HepG2 (cell line): Measurements from ENCODE around the gene ENG. TPM values are rescaled to one million over a fixed set of nuclear protein-coding genes. Genes with fewer than 3 reads are reported as not detected.
A peak's percentile ranks its signal among the peaks of the same experiment; 100 is the strongest.

Source experiments
- ATAC-seq: fragments of 200-7000 bp; cut with Tn5 transposase; 3 replicates; pipeline ENCODE4 v1.9.1; 2020; ENCODE audit warnings: mild to moderate bottlenecking, moderate library complexity
- BruUV-seq: library from RNA; stranded (reverse); fragments of 400-500 nt; replicated peaks from 2 replicates; lab custom pipeline; 2021; lab: Mats Ljungman, UMichigan
- CTCF ChIA-PET: fragments of 300-600 bp; formaldehyde crosslinking; extraction: SDS; loops from one replicate; lab custom pipeline; 2021; ENCODE audit warnings: low total read pairs, inconsistent platforms, low intra/inter-chr PET ratio; lab: Yijun Ruan, JAX
- POLR2A ChIA-PET: fragments of 350-600 bp; sonication (Branson Sonifier 250); formaldehyde crosslinking; loops from one replicate; lab custom pipeline; 2020; ENCODE audit warnings: antibody characterized with exemption, inconsistent platforms; lab: Yijun Ruan, JAX
- DNase-seq: peaks from one replicate; pipeline ENCODE4 v3.0.0-alpha.2; 2015; ENCODE audit warnings: low spot score
- FAIRE-seq: peaks from 3 replicates; lab custom pipeline; 2011; peaks lifted over from hg19 to GRCh38; lab: Jason Lieb, UNC
- H2AFZ ChIP-seq: one replicate; pipeline ENCODE4 v1.6.1; 2011; ENCODE audit warnings: low read length, inconsistent platforms
- H3K27ac ChIP-seq: fragments of 300-600 bp; 3 replicates; pipeline ENCODE4 v1.8.0; 2011; ENCODE audit warnings: mixed run types, mild to moderate bottlenecking, mixed read lengths, low read length, inconsistent platforms; ENCODE audit not compliant: insufficient read depth; ENCODE audit errors: extremely low read length
- H3K27me3 ChIP-seq, 2 experiments: fragments of 200-600 bp in 1 of 2; 2 replicates in 1 of 2; 3 replicates in 1 of 2; pipeline versions ENCODE4 v1.6.0 to v1.8.0; 2011; ENCODE audit warnings: low read length in 2 of 2, mild to moderate bottlenecking in 2 of 2, moderate library complexity in 2 of 2, inconsistent platforms in 1 of 2; ENCODE audit not compliant: insufficient read depth in 2 of 2, control insufficient read depth in 1 of 2
- H3K36me3 ChIP-seq, 2 experiments: fragments of 200-600 bp in 1 of 2; replicated peaks in 1 of 2; 2 replicates in 1 of 2; 3 replicates in 1 of 2; pipeline versions ENCODE4 v1.5.1 to v1.8.0; 2011; ENCODE audit warnings: low read length in 2 of 2, inconsistent platforms in 1 of 2; ENCODE audit not compliant: insufficient read depth in 2 of 2, control insufficient read depth in 1 of 2
- H3K4me1 ChIP-seq: 2 replicates; pipeline ENCODE4 v1.5.1; 2012; ENCODE audit warnings: low read length, inconsistent platforms; ENCODE audit not compliant: insufficient read depth
- H3K4me2 ChIP-seq: 2 replicates; pipeline ENCODE4 v1.6.0; 2011; ENCODE audit warnings: low read depth, low read length, inconsistent platforms
- H3K4me3 ChIP-seq, 3 experiments: fragments of 200-600 bp in 1 of 3; sonication (generic), shearing (Covaris generic) in 1 of 3; replicated peaks in 1 of 3; 2 replicates each; pipeline ENCODE4 v1.5.1; 2011 to 2016; ENCODE audit warnings: low read length in 3 of 3, inconsistent platforms in 2 of 3, low read depth in 2 of 3, mild to moderate bottlenecking in 2 of 3, control low read depth in 1 of 3, mixed read lengths in 1 of 3; ENCODE audit not compliant: insufficient read depth in 1 of 3
- H3K79me2 ChIP-seq: one replicate; pipeline ENCODE4 v1.6.1; 2011; ENCODE audit warnings: low read length, inconsistent platforms; ENCODE audit not compliant: insufficient read depth
- H3K9ac ChIP-seq: 2 replicates; pipeline ENCODE4 v1.6.0; 2011; ENCODE audit warnings: mild to moderate bottlenecking, low read depth, low read length, inconsistent platforms; ENCODE audit not compliant: insufficient read depth
- H3K9me3 ChIP-seq: 2 replicates; pipeline ENCODE4 v1.5.1; 2012; ENCODE audit warnings: mild to moderate bottlenecking, low read length
- H4K20me1 ChIP-seq: 2 replicates; pipeline ENCODE4 v1.6.0; 2011; ENCODE audit warnings: inconsistent platforms, mild to moderate bottlenecking, low read length, moderate library complexity; ENCODE audit not compliant: insufficient read depth
- ZNF879 ChIP-seq: sonication (generic); formaldehyde crosslinking; IDR thresholded peaks from 2 replicates; pipeline ENCODE4 v1.8.1; 2023; ENCODE audit warnings: missing genetic modification reagents
- WGBS: methylation state at CpG from one replicate; pipeline ENCODE4 v1.1.6; 2017; ENCODE audit warnings: low lambda C conversion rate; 5-methylcytosine and 5-hydroxymethylcytosine counted together
- in situ Hi-C: cut with HindIII; loops from 2 replicates; pipeline ENCODE4 v1.10.0; 2017; ENCODE audit warnings: low pct_unique_long_range_greater_than_20kb; ENCODE audit not compliant: extremely low pct_ligation_motif_present
- intact Hi-C: fragments of 100-400 bp; cut with micrococcal nuclease; formaldehyde crosslinking; loops from one replicate; pipeline ENCODE4 v1.10.0; 2022; ENCODE audit not compliant: unreplicated experiment
- polyA plus RNA-seq, 8 experiments: library from polyadenylated mRNA; depleted of rRNA in 3 of 8; stranded (reverse) in 7 of 8; unstranded in 1 of 8; fragments of >200 nt; fragmentation: Illumina TruSeq in 4 of 8; extraction: Trizol in 4 of 8; gene quantifications; 2 replicates each; pipeline versions ENCODE4 v1.2.1 to v1.2.3, GENCODE V29; 2011 to 2016; ENCODE audit warnings: low read depth in 4 of 8, missing spikeins in 1 of 8, mixed read lengths in 1 of 8; ENCODE audit not compliant: insufficient read depth in 1 of 8
- total RNA-seq, 5 experiments: library from RNA; depleted of rRNA; stranded (reverse); fragments of >200 nt; fragmentation: Illumina TruSeq; extraction: Trizol; gene quantifications; 2 replicates each; pipeline ENCODE4 v1.2.3, GENCODE V29; 2016; ENCODE audit warnings: low read depth in 1 of 5
- TF ChIP-seq, protein P1 (sequence below), 2 experiments: sonication (generic) in 1 of 2; formaldehyde crosslinking in 1 of 2; IDR thresholded peaks; 2 replicates each; pipeline versions ENCODE4 v1.5.1 to v1.6.1; 2011 to 2020; ENCODE audit warnings: borderline replicate concordance in 1 of 2, low read depth in 1 of 2, low read length in 1 of 2, mild to moderate bottlenecking in 1 of 2, missing genetic modification reagents in 1 of 2, moderate library complexity in 1 of 2
- TF ChIP-seq, protein P2 (sequence below): sonication (generic); formaldehyde crosslinking; IDR thresholded peaks from 2 replicates; pipeline ENCODE4 v1.5.0; 2020; ENCODE audit warnings: mild to moderate bottlenecking, missing genetic modification reagents
- TF ChIP-seq, protein P3 (sequence below): sonication (generic); formaldehyde crosslinking; IDR thresholded peaks from 2 replicates; pipeline ENCODE4 v1.4.0; 2020; ENCODE audit warnings: missing genetic modification reagents
- TF ChIP-seq, protein P4 (sequence below): sonication (generic); formaldehyde crosslinking; IDR thresholded peaks from 2 replicates; pipeline ENCODE4 v1.5.0; 2020; ENCODE audit warnings: missing genetic modification reagents

ENG gene
- total and polyA plus RNA-seq, 2 of the 13 experiments (the other 11 are each of a cell fraction or from before 2014, with no cell fraction given), result 0.02 to 1.1 TPM

DNA sequence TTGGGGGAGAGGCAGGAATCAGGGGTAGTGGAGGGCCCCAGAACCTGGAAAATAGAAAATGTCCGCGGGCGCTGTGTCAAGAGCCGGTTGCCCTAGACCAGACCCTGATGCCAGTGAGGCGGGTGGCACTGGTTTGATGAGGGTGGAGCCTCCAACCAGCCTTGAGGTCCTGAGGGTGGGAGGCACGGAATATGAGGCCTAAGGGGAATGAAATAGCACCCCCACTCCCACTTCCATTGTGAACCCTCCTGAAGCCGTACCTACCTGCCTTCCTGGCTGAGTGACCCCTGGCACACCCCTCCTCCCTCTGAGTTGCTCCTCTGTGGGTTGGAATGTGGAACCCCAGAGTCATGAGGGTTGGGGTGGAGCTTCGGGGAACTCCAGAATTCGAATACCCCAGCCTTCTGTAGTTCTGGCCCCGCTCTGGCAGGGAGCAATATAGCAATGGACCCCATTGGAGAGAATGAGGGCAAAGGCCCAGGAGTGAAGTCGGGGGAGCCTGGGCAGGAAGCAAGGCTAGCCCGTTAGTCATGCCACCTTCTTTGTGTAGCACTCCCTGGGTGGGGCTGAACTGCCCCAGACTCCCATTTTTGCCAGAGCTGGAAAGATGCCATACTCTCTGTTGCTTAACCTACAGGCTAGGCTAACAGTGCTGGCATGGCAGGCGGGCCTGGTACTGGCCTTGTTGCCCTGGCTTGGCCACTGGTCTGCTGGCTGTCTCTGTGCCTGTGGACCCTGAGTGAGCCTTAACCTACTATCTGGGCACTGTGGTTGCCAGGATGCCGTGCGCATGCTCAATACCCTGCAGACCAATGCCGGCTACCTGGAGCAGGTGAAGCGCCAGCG is 50.7 kb downstream of the ENG start (continued):
- TF ChIP-seq, protein P1, sequence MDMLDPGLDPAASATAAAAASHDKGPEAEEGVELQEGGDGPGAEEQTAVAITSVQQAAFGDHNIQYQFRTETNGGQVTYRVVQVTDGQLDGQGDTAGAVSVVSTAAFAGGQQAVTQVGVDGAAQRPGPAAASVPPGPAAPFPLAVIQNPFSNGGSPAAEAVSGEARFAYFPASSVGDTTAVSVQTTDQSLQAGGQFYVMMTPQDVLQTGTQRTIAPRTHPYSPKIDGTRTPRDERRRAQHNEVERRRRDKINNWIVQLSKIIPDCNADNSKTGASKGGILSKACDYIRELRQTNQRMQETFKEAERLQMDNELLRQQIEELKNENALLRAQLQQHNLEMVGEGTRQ (IDR thresholded peaks at IDR 0.05; ENCODE audit: low read depth, low read length), result no peak
- TF ChIP-seq, protein P1 (CRISPR knock-in tag; IDR thresholded peaks at IDR 0.05; ENCODE audit: borderline replicate concordance), result 0 out of 2 replicates have a peak, but pooled peaks have one; percentile 6

DNA sequence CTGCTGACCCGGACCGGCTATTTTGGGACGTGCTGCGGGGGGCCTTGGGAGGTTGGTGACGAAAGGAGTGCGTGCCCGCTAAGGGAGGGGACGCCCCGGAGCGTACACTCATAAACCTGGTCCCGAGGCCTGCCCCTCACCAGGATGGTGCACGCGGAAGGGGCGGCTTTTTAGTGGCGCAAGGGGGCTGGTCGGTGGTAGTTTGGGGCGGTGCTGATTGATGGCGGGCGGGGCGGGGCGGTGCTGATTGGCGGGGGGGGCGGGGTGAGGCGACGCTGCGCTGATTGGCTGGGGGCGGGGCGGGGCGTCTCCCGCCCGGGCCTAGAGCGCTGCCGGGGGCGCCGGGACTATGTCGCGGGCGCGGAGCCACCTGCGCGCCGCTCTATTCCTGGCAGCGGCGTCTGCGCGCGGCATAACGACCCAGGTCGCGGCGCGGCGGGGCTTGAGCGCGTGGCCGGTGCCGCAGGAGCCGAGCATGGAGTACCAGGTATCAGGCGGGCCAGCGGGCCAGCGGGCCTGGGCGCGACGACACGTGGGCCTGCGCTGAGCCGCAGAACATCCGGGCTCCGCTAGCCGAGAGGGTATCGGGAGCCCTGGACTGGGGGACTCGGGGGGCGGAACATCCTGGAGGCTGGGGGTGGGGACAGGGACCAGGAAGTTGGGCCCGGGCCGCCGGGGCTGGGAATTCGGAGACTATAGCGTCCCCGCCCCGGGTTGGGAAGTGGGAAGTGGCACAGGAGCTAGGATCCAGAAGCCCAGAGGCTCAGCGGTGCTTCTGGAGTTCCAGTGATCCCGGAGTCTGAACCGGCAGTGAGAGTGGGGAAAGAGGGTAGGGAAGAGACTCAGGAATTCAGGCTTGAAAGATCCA is 51.6 kb downstream of the ENG start, which contains the start of gene FPGS:
Gene FPGS (plus strand): TSS at position 307 of the 868 bp plus-strand sequence. CDS start 43 bp downstream, at position 350.
- no TSS peak for BruUV-seq
- TF ChIP-seq, protein P2, sequence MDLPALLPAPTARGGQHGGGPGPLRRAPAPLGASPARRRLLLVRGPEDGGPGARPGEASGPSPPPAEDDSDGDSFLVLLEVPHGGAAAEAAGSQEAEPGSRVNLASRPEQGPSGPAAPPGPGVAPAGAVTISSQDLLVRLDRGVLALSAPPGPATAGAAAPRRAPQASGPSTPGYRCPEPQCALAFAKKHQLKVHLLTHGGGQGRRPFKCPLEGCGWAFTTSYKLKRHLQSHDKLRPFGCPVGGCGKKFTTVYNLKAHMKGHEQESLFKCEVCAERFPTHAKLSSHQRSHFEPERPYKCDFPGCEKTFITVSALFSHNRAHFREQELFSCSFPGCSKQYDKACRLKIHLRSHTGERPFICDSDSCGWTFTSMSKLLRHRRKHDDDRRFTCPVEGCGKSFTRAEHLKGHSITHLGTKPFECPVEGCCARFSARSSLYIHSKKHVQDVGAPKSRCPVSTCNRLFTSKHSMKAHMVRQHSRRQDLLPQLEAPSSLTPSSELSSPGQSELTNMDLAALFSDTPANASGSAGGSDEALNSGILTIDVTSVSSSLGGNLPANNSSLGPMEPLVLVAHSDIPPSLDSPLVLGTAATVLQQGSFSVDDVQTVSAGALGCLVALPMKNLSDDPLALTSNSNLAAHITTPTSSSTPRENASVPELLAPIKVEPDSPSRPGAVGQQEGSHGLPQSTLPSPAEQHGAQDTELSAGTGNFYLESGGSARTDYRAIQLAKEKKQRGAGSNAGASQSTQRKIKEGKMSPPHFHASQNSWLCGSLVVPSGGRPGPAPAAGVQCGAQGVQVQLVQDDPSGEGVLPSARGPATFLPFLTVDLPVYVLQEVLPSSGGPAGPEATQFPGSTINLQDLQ (CRISPR knock-in tag), result peak; percentile 39; the same call in 1 of the 2 replicates
- TF ChIP-seq, protein P3, sequence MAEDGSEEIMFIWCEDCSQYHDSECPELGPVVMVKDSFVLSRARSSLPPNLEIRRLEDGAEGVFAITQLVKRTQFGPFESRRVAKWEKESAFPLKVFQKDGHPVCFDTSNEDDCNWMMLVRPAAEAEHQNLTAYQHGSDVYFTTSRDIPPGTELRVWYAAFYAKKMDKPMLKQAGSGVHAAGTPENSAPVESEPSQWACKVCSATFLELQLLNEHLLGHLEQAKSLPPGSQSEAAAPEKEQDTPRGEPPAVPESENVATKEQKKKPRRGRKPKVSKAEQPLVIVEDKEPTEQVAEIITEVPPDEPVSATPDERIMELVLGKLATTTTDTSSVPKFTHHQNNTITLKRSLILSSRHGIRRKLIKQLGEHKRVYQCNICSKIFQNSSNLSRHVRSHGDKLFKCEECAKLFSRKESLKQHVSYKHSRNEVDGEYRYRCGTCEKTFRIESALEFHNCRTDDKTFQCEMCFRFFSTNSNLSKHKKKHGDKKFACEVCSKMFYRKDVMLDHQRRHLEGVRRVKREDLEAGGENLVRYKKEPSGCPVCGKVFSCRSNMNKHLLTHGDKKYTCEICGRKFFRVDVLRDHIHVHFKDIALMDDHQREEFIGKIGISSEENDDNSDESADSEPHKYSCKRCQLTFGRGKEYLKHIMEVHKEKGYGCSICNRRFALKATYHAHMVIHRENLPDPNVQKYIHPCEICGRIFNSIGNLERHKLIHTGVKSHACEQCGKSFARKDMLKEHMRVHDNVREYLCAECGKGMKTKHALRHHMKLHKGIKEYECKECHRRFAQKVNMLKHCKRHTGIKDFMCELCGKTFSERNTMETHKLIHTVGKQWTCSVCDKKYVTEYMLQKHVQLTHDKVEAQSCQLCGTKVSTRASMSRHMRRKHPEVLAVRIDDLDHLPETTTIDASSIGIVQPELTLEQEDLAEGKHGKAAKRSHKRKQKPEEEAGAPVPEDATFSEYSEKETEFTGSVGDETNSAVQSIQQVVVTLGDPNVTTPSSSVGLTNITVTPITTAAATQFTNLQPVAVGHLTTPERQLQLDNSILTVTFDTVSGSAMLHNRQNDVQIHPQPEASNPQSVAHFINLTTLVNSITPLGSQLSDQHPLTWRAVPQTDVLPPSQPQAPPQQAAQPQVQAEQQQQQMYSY, result peak; percentile 50; the same call in 1 of the 2 replicates
- TF ChIP-seq ZNF879 (CRISPR knock-in tag), result no peak
- TF ChIP-seq, protein P4, sequence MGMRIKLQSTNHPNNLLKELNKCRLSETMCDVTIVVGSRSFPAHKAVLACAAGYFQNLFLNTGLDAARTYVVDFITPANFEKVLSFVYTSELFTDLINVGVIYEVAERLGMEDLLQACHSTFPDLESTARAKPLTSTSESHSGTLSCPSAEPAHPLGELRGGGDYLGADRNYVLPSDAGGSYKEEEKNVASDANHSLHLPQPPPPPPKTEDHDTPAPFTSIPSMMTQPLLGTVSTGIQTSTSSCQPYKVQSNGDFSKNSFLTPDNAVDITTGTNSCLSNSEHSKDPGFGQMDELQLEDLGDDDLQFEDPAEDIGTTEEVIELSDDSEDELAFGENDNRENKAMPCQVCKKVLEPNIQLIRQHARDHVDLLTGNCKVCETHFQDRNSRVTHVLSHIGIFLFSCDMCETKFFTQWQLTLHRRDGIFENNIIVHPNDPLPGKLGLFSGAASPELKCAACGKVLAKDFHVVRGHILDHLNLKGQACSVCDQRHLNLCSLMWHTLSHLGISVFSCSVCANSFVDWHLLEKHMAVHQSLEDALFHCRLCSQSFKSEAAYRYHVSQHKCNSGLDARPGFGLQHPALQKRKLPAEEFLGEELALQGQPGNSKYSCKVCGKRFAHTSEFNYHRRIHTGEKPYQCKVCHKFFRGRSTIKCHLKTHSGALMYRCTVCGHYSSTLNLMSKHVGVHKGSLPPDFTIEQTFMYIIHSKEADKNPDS (CRISPR knock-in tag), result no peak

More for the DNA sequence above, 51.6 kb downstream of the ENG start, which contains the start of gene FPGS:
- peaks cover 4 to 15% of the 10 kb centered on the region in 2 experiments; a peak in 4 of 5 replicates for H3K36me3 ChIP-seq
- peaks cover 45% of the 10 kb centered on the region for H3K4me1 ChIP-seq
- WGBS, result 0% methylated on average over 18 of the region's 83 CpGs
- intact Hi-C loops (loop anchor here (2.0 to 5.0 kb wide), 2 partner anchors 68 to 114 kb away; partner anchors contain the start of genes ST6GALNAC4 and TOR2A), in situ Hi-C loops (no loop called here)
- peak; percentile 86 for ATAC-seq
- peak within 1 kb of the TSS; percentile 86 for H3K27ac ChIP-seq
- peak within 1 kb of the TSS; percentile 97 for H3K4me2 ChIP-seq
- H3K9me3 ChIP-seq, result no peaks in the 10 kb centered on the region
- ChIA-PET POLR2A (interaction anchor here (0.6 to 1.2 kb wide), 13 partner anchors 10 to 153 kb away, joined by 3 to 5 read pairs (median 4); partner anchors contain the start of genes CDK9 and ST6GALNAC4), CTCF (interaction anchor here (1.7 kb wide), 1 partner anchor 23 kb away, joined by 3 read pairs; no protein-coding TSS in a partner anchor)
- peak within 1 kb of the TSS; percentile 90 for H3K9ac ChIP-seq
- peak; percentile 75 for DNase-seq
- H3K4me3 ChIP-seq, result peak within 1 kb of the TSS; percentile 78 to 93 (median 84)
- H2AFZ ChIP-seq, result peak within 1 kb of the TSS; percentile 46
- H4K20me1 ChIP-seq, result no peaks in the 10 kb centered on the region; the same call in 1 of the 2 replicates
- H3K27me3 ChIP-seq, result no peaks in the 10 kb centered on the region; a peak in 1 of 5 replicates
- peaks cover 15% of the 10 kb centered on the region for H3K79me2 ChIP-seq
- no peak for FAIRE-seq
